ENCODE measurements around the gene POLR3GL.

DNA sequence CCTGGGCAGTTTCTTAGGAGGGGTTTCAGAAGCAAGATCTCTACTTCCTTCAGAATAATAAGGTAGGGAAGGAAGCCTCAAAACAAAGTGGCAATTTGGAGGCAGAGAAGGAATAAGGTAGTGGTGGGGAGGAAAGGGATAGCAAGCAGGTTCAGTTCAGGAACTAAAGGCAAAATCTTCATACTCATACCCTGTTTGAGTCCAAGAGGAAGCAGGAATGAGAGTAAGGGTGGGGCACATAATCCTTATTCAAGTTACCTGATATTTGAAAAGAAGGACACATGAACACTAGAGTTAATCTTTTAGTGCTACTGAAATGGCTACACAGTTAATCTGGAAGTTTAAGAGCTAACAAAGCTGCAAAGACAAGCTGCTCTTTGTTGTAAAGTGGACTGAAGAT lies 28.8 kb upstream of the POLR3GL start:
- TF ChIP-seq GATA3 (IDR thresholded peaks at IDR 0.05; ENCODE audit: low read depth, low read length) (no peak), GATA2 (IDR thresholded peaks at IDR 0.05; ENCODE audit: low read depth, low read length) (no peak)

Measured in SH-SY5Y (cell line).